Breast epithelium (tissue), 4 donors: Measurements from ENCODE around the gene THY1. TPM values are rescaled to one million over a fixed set of nuclear protein-coding genes. Genes with fewer than 3 reads are reported as not detected.

Experiments
- DNase-seq, 2 donors: peaks; one replicate each; pipeline ENCODE4 v3.0.0-alpha.2; 2019; ENCODE audit warnings: low spot score in 2 of 2
- H3K27ac ChIP-seq, 2 donors: fragments of 200-600 bp; sonication (generic) in 1 of 2; one replicate each; pipeline ENCODE4 v1.5.1; 2016 to 2019; ENCODE audit warnings: mild to moderate bottlenecking in 1 of 2
- H3K27me3 ChIP-seq, 2 donors: fragments of 200-600 bp; sonication (generic) in 1 of 2; one replicate each; pipeline versions ENCODE4 v1.5.1 to v1.6.0; 2017 to 2019; ENCODE audit warnings: control low read depth in 1 of 2, mild to moderate bottlenecking in 1 of 2
- H3K36me3 ChIP-seq: fragments of 200-600 bp; one replicate; pipeline ENCODE4 v1.5.1; 2019
- H3K4me1 ChIP-seq, 2 donors: fragments of 200-600 bp; sonication (generic); one replicate each; pipeline ENCODE4 v1.5.1; 2016 to 2019; ENCODE audit warnings: control low read depth in 1 of 2
- H3K4me3 ChIP-seq, 3 donors: fragments of 200-600 bp; sonication (generic); 1 replicate in 2 of 3; 2 replicates in 1 of 3; pipeline ENCODE4 v1.5.1; 2016 to 2019; ENCODE audit warnings: mild to moderate bottlenecking in 3 of 3, moderate library complexity in 2 of 3
- H3K9me3 ChIP-seq, 2 donors: fragments of 200-600 bp; sonication (generic) in 1 of 2; one replicate each; pipeline ENCODE4 v1.5.1; 2016 to 2019; ENCODE audit warnings: control low read depth in 1 of 2
- POLR2A ChIP-seq: fragments of 450-650 bp; IDR thresholded peaks from one replicate; pipeline ENCODE4 v1.6.1; 2016; ENCODE audit warnings: antibody characterized with exemption, mild to moderate bottlenecking, moderate library complexity
- POLR2AphosphoS5 ChIP-seq, 3 donors: sonication (generic); formaldehyde crosslinking; IDR thresholded peaks; one replicate each; pipeline ENCODE4 v1.6.1; 2017; ENCODE audit warnings: antibody characterized with exemption in 3 of 3
- intact Hi-C: fragments of 100-400 bp; cut with DNase I; formaldehyde crosslinking; loops from one replicate; pipeline ENCODE4 v1.15.1; 2023; ENCODE audit warnings: low total_unique reads
- total RNA-seq, 3 donors: library from RNA; depleted of rRNA; stranded (reverse); fragments of >200 nt; gene quantifications; one replicate each; pipeline ENCODE4 v1.1.0, GENCODE V29; 2016
- TF ChIP-seq, protein P1 (sequence below), 3 donors: fragments of 450-650 bp; IDR thresholded peaks; one replicate each; pipeline ENCODE4 v1.5.1; 2016 to 2017; ENCODE audit warnings: antibody characterized with exemption in 3 of 3, mild to moderate bottlenecking in 3 of 3, moderate library complexity in 3 of 3

Gene THY1
- total RNA-seq, 3 donors from 2014 or later, result 8.5 to 26.3 (median 23.8) TPM

DNA sequence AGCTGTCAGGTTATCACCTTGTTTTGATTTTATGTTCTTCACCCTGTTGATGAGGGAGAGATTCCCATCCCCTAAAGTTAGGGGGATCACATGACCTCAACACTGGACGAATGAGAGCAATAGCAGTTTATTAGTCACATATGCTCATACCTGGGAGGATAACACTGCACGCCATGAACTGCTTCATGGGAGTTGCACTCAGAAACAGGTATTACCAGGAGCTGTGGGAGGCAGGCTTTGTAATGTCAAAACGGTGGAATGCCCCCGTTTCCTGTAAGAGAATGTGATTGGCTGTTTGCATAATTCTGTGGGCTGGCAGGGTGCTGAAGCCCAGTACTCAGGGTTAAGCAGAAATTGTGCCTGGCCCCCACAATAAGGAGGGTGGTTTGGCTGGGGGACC lies 3.2 kb upstream of the THY1 start:
- no peak for DNase-seq
- Histone ChIP-seq H3K4me3 (no peak overlapping the region), H3K27me3 (peaks cover 2 to 24% of the 10 kb centered on the region in 2 donors), H3K36me3 (no peaks in the 10 kb centered on the region), H3K9me3 (no peaks in the 10 kb centered on the region), H3K4me1 (no peaks in the 10 kb centered on the region), H3K27ac (no peak overlapping the region)
- no peak for TF ChIP-seq POLR2A
- TF ChIP-seq POLR2AphosphoS5 (IDR thresholded peaks at IDR 0.05), result no peak
- TF ChIP-seq, protein P1, sequence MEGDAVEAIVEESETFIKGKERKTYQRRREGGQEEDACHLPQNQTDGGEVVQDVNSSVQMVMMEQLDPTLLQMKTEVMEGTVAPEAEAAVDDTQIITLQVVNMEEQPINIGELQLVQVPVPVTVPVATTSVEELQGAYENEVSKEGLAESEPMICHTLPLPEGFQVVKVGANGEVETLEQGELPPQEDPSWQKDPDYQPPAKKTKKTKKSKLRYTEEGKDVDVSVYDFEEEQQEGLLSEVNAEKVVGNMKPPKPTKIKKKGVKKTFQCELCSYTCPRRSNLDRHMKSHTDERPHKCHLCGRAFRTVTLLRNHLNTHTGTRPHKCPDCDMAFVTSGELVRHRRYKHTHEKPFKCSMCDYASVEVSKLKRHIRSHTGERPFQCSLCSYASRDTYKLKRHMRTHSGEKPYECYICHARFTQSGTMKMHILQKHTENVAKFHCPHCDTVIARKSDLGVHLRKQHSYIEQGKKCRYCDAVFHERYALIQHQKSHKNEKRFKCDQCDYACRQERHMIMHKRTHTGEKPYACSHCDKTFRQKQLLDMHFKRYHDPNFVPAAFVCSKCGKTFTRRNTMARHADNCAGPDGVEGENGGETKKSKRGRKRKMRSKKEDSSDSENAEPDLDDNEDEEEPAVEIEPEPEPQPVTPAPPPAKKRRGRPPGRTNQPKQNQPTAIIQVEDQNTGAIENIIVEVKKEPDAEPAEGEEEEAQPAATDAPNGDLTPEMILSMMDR (IDR thresholded peaks at IDR 0.05), result no peak
- intact Hi-C loops, result no loop called here

DNA sequence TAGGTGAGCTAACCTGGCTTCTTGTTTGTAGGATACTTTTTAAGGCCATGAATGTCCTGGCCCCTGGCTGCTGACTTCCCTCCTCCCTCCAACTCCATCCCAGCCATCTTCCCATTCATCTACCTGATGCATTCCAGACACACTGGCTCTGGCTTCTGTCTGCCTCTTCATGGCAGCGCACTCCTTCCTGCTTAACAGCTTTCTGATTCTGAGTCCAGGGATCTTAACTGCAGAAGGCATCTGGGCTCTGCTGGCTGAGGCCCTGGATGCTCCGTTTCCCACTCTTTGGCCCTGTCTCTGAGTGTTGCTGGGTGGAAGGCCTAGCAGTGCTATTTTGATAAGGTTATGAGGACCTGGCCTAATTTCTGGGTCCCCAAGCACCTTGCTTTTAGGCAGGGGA lies 1.8 kb upstream of the THY1 start:
- TF ChIP-seq POLR2A (no peak), POLR2AphosphoS5 (IDR thresholded peaks at IDR 0.05) (no peak)
- TF ChIP-seq, protein P1 (IDR thresholded peaks at IDR 0.05), result no peak
- no peaks in the 10 kb centered on the region for H3K4me1 ChIP-seq
- H3K27ac ChIP-seq, result no peak overlapping the region
- no peaks in the 10 kb centered on the region for H3K36me3 ChIP-seq
- peaks cover 2 to 31% of the 10 kb centered on the region in 2 donors for H3K27me3 ChIP-seq
- no peak for DNase-seq
- H3K9me3 ChIP-seq, result no peaks in the 10 kb centered on the region
- intact Hi-C loops, result no loop called here
- H3K4me3 ChIP-seq, result no peak overlapping the region

DNA sequence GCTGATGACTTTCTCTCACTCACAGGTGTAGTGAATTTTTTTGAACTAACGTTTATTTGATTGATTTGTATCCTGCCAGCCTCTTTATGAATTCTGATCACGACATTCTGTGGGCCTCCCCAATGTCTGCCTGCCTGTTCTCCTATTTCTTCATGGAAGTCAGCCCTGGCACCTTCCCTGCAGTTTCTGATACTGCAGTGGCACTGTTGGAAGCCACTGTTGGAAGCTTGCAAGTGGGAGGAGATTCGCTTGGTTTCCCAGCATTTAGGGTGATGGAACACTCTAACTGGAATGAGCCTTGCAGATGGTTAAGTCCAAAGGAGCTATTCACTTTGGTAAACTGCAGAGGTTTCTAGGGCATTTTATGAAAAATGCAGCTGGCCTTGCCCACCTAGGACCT lies 1.3 kb upstream of the THY1 start:
- Histone ChIP-seq H3K36me3 (no peaks in the 10 kb centered on the region), H3K4me3 (no peak overlapping the region), H3K27ac (no peak overlapping the region), H3K27me3 (peaks cover 2 to 31% of the 10 kb centered on the region in 2 donors), H3K4me1 (no peaks in the 10 kb centered on the region), H3K9me3 (no peaks in the 10 kb centered on the region)
- TF ChIP-seq, protein P1 (IDR thresholded peaks at IDR 0.05), result no peak
- TF ChIP-seq POLR2AphosphoS5 (IDR thresholded peaks at IDR 0.05) (no peak), POLR2A (no peak)
- intact Hi-C loops, result no loop called here
- no peak for DNase-seq

DNA sequence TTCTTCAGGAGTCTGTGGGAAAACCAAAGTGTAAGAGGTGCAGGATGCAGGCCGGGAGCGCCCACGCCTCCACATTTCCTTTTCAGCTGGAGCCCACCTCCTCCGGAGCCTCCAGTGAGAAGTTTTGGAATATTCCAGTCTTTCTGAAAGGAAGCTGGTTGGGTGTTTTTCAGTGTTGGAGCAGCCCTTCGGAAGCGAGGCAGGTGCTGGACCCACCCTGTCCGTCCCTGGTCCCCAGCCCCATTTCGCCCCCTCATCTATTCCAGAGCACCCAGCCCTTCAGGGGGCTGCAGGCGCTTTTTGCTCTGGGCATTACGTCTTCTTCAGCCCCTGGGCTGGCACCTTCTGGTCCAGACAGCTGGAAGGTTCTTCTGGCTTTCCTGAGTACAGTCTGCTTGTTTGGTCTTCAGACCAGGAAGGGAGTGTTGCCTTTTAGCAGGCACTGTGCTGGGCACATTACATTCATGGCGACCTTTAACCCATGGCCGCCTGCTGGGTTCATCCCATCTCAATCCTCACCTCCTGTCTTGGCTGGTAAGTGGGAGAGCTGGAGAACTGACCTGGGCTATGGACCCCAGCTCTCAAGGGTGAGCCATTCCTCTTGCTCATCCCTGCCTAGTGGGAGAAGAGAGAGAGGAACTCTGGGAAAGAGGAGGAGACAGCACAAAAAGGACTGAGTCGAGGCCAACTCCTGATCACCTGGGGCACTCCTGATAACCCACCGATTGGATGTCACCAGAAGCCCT lies 710 bp upstream of the THY1 start:
- DNase-seq, result no peak
- TF ChIP-seq POLR2A, result no peak
- peak overlapping the region; percentile 56 to 71 (median 60) for H3K4me3 ChIP-seq

DNA sequence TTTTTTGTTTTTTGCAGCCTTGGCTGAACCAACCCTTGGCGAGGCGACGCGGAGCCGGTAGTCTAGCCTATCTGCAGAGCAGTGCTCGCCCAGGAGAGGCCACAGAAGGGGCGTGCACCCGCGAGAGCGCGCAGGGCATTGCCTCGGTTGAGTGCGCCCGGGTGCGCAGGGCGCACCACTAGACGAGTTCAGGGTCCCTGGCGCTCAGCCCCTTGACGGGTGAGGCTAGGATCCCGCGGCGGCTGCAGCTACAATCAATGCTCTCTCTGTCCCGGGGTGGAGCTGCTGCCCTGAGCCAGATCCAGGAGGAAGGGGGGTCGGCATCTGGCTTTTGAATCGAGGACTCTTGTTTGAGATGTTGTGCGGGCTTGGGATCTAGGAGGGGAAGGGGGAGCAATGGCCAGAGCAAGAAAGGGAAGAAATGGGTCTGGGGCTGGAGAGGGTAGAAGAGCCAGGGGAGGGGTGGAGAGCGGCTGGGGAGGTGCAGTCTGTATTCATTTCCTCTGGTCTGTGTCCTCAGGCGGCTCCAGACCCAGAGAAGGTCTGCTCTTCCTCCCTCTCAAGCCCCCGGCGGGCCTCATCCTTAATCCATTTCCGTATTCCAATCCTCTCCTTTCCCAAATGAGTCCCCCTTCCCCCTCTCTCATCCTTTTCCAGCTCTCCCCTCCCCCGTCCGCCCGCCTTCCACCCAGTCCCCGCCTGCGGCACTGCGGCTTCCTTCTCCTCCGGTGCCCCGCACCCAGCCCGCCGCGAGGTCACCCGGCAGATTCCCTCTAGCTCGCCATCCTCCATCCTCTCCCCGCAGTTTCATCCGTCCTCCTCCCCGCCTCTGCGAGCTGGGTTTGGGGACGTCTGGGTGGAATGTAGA lies 797 bp downstream of the THY1 start:
- Histone ChIP-seq H3K4me1 (no peaks in the 10 kb centered on the region), H3K27me3 (peaks cover 2 to 31% of the 10 kb centered on the region in 2 donors)
- DNase-seq, result no peak

More for the DNA sequence above, 710 bp upstream of the THY1 start:
- H3K27ac ChIP-seq, result peak overlapping the region in 1 of 2 donors; percentile 55
- no peaks in the 10 kb centered on the region for H3K4me1 ChIP-seq
- H3K9me3 ChIP-seq, result no peaks in the 10 kb centered on the region
- H3K36me3 ChIP-seq, result no peaks in the 10 kb centered on the region
- intact Hi-C loops, result no loop called here
- H3K27me3 ChIP-seq, result peaks cover 2 to 31% of the 10 kb centered on the region in 2 donors

More for the DNA sequence above, 797 bp downstream of the THY1 start:
- TF ChIP-seq, protein P1 (IDR thresholded peaks at IDR 0.05), result no peak
- TF ChIP-seq POLR2AphosphoS5 (IDR thresholded peaks at IDR 0.05) (no peak), POLR2A (no peak)
- Histone ChIP-seq H3K27ac (peak overlapping the region; percentile 42 to 63), H3K4me3 (peak overlapping the region; percentile 56 to 71 (median 60)), H3K9me3 (no peaks in the 10 kb centered on the region), H3K36me3 (no peaks in the 10 kb centered on the region)
- intact Hi-C loops, result no loop called here
